Thyroid gland (tissue), 4 donors: ENCODE data around the gene OR14A16.

Source experiments
- POLR2A ChIP-seq, 2 donors: fragments of 450-650 bp; IDR thresholded peaks; one replicate each; pipeline ENCODE4 v1.6.1; 2017; ENCODE audit warnings: antibody characterized with exemption in 2 of 2, mild to moderate bottlenecking in 2 of 2, moderate library complexity in 1 of 2
- TF ChIP-seq, protein P1 (sequence below), 6 experiments: fragments of 200-600 bp in 3 of 6; fragments of 450-650 bp in 3 of 6; sonication (generic) in 3 of 6; IDR thresholded peaks; one replicate each; pipeline ENCODE4 v1.5.1; 2016 to 2019; ENCODE audit warnings: antibody characterized with exemption in 6 of 6, mild to moderate bottlenecking in 2 of 6, inconsistent platforms in 1 of 6, moderate library complexity in 1 of 6

DNA sequence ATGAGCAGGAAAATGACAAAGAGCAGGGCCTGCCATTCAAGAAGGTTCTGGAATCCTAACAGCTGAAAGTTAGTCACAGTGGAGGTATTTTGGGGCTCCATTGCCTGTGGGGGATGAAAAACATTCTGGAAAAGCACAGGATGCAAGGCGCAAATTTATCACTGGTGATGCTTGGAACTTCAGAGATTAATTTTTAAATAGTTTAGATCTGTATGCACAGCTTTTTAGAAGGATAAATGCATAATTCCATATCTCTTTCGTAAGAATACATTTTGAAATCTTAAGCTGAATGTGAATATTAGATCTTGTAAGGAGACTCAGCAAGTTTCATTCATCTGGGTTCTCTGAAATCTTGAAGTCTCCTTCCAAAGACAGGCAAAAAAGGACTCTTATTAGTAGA lies 17.9 kb upstream of the OR14A16 start, which contains the start of gene OR11L1:
- TF ChIP-seq, protein P1, sequence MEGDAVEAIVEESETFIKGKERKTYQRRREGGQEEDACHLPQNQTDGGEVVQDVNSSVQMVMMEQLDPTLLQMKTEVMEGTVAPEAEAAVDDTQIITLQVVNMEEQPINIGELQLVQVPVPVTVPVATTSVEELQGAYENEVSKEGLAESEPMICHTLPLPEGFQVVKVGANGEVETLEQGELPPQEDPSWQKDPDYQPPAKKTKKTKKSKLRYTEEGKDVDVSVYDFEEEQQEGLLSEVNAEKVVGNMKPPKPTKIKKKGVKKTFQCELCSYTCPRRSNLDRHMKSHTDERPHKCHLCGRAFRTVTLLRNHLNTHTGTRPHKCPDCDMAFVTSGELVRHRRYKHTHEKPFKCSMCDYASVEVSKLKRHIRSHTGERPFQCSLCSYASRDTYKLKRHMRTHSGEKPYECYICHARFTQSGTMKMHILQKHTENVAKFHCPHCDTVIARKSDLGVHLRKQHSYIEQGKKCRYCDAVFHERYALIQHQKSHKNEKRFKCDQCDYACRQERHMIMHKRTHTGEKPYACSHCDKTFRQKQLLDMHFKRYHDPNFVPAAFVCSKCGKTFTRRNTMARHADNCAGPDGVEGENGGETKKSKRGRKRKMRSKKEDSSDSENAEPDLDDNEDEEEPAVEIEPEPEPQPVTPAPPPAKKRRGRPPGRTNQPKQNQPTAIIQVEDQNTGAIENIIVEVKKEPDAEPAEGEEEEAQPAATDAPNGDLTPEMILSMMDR (IDR thresholded peaks at IDR 0.05), result no peak
- TF ChIP-seq POLR2A (IDR thresholded peaks at IDR 0.05), result no peak
